CD4-positive, alpha-beta T cell treated with Interleukin-17A for 1 hour (primary cell): ENCODE results near the gene SPON1.
"Not testable (repeated sequence)": the region's sequence is repeated elsewhere in the genome, so short reads cannot be mapped to it uniquely, and the experiment has no call there.

Experiments used
- DNase-seq: peaks from one replicate; pipeline ENCODE4 v3.0.0-alpha.2; 2020

SPON1 gene

GRCh38 chr11:14090631-14091030 lies 128.1 kb downstream of the SPON1 start:
- not testable (repeated sequence) for DNase-seq

GRCh38 chr11:14093065-14093464 lies 130.5 kb downstream of the SPON1 start:
- DNase-seq = no peak

GRCh38 chr11:14094481-14095037 lies 132.0 kb downstream of the SPON1 start:
- no peak for DNase-seq

GRCh38 chr11:14095882-14096281 lies 133.4 kb downstream of the SPON1 start:
- no peak for DNase-seq

- no peak for DNase-seq
Observed at GRCh38 chr11:14096606-14097005, 134.1 kb downstream of the SPON1 start.

- no peak for DNase-seq
Observed at GRCh38 chr11:14101388-14101787, 138.9 kb downstream of the SPON1 start.

- DNase-seq = no peak
Observed at GRCh38 chr11:14102766-14103165, 140.2 kb downstream of the SPON1 start.

- DNase-seq = no peak
Observed at GRCh38 chr11:14105446-14105845, 142.9 kb downstream of the SPON1 start.

GRCh38 chr11:14106303-14107049 lies 144.0 kb downstream of the SPON1 start:
- DNase-seq = no peak

GRCh38 chr11:14107050-14107430 lies 144.5 kb downstream of the SPON1 start:
- DNase-seq = no peak

GRCh38 chr11:14109742-14110141 lies 147.2 kb downstream of the SPON1 start:
- DNase-seq = no peak

- DNase-seq = no peak
Observed at GRCh38 chr11:14110629-14111028, 148.1 kb downstream of the SPON1 start.

- DNase-seq = no peak
Observed at GRCh38 chr11:14111496-14111895, 149.0 kb downstream of the SPON1 start.

- no peak for DNase-seq
Observed at GRCh38 chr11:14112721-14113120, 150.2 kb downstream of the SPON1 start.

GRCh38 chr11:14114269-14114668 lies 151.7 kb downstream of the SPON1 start:
- DNase-seq = no peak

GRCh38 chr11:14114786-14115185 lies 152.3 kb downstream of the SPON1 start:
- no peak for DNase-seq

GRCh38 chr11:14117632-14118031 lies 155.1 kb downstream of the SPON1 start:
- no peak for DNase-seq

- no peak for DNase-seq
Observed at GRCh38 chr11:14118072-14118471, 155.5 kb downstream of the SPON1 start.

GRCh38 chr11:14119357-14119756 lies 156.8 kb downstream of the SPON1 start:
- DNase-seq = no peak

GRCh38 chr11:14124350-14124749 lies 161.8 kb downstream of the SPON1 start:
- no peak for DNase-seq

- DNase-seq = no peak
Observed at GRCh38 chr11:14124886-14125285, 162.4 kb downstream of the SPON1 start.

- no peak for DNase-seq
Observed at GRCh38 chr11:14125529-14125928, 163.0 kb downstream of the SPON1 start.

- DNase-seq = no peak
Observed at GRCh38 chr11:14127679-14128078, 165.2 kb downstream of the SPON1 start.

GRCh38 chr11:14132312-14132711 lies 169.8 kb downstream of the SPON1 start:
- no peak for DNase-seq

GRCh38 chr11:14133381-14133780 lies 170.9 kb downstream of the SPON1 start:
- no peak for DNase-seq
